ENCODE data around the gene CNTNAP2. TPM values are rescaled to one million over a fixed set of nuclear protein-coding genes. Genes with fewer than 3 reads are reported as not detected.

Gene CNTNAP2
- total and polyA plus RNA-seq, 2 of the 13 experiments (the other 11 are each of a cell fraction or from before 2014, with no cell fraction given) = 0.40 to 0.42 TPM

DNA sequence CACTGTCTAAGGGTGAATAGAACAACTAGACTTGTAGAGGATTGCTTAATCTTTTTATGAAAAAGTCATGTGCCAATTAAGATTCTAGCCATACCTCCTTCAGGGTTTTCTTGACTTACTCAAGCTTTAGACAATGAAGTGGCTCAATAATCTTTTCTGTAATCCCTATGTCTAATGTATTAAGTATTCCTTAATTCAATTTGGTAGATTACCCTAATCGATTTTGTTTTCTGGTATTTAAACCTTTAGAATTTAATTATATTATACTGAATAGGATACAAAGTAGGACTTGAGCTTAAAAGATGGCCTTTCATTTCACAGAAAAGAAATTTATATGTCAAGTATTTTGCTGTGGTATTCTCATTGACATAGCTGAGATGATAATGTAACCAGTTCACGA is 1876.1 kb downstream of the CNTNAP2 start (continued):
- TF ChIP-seq, protein P1, sequence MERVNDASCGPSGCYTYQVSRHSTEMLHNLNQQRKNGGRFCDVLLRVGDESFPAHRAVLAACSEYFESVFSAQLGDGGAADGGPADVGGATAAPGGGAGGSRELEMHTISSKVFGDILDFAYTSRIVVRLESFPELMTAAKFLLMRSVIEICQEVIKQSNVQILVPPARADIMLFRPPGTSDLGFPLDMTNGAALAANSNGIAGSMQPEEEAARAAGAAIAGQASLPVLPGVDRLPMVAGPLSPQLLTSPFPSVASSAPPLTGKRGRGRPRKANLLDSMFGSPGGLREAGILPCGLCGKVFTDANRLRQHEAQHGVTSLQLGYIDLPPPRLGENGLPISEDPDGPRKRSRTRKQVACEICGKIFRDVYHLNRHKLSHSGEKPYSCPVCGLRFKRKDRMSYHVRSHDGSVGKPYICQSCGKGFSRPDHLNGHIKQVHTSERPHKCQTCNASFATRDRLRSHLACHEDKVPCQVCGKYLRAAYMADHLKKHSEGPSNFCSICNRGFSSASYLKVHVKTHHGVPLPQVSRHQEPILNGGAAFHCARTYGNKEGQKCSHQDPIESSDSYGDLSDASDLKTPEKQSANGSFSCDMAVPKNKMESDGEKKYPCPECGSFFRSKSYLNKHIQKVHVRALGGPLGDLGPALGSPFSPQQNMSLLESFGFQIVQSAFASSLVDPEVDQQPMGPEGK (CRISPR knock-in tag; IDR thresholded peaks at IDR 0.05) = no peak
- no peak for TF ChIP-seq ARHGAP35 (CRISPR knock-in tag; IDR thresholded peaks at IDR 0.05; ENCODE audit: borderline replicate concordance)
- TF ChIP-seq PHF8 (CRISPR knock-in tag; IDR thresholded peaks at IDR 0.05) = no peak
- no peak for TF ChIP-seq ZNF562 (CRISPR knock-in tag; IDR thresholded peaks at IDR 0.05; ENCODE audit: borderline replicate concordance)
- no peak for TF ChIP-seq MXD4 (CRISPR knock-in tag; IDR thresholded peaks at IDR 0.05)

DNA sequence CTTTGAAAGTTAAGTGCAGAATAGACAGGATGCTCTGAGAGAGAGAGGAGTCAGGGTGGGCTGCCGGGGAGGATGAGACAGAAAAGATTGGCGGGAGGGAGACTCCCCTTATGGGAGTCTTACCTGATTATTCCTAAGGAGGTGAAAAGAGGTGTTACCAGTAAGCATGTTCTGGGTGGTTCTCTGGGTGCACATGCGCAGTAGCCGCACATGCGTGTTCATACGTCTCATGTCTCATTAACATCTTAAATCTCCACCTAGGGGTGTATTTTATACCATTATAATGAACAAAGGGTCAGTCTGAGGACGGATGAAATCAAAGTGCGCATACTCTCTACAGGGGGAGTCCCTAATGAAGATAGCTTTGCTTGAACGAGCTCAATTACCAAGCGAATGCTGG is 1881.0 kb downstream of the CNTNAP2 start:
- WGBS (ENCODE audit: low lambda C conversion rate) = 58% methylated on average over 9 of the region's 10 CpGs
- DNase-seq (ENCODE audit: low spot score) (no peak), FAIRE-seq (no peak), ATAC-seq (no peak)
- H3K36me3 ChIP-seq (replicated peaks in 1 of 2; ENCODE audit: control insufficient read depth in 1 of 2, insufficient read depth in 2 of 2, low read length in 2 of 2) = no peaks in the 10 kb centered on the region
- no peaks in the 10 kb centered on the region for H3K9me3 ChIP-seq (ENCODE audit: low read length)
- ChIA-PET POLR2A (no interaction called here), CTCF (ENCODE audit: low intra/inter-chr PET ratio, low total read pairs) (no interaction called here)
- BruUV-seq (replicated peaks) = no TSS peak
- TF ChIP-seq, protein P2, sequence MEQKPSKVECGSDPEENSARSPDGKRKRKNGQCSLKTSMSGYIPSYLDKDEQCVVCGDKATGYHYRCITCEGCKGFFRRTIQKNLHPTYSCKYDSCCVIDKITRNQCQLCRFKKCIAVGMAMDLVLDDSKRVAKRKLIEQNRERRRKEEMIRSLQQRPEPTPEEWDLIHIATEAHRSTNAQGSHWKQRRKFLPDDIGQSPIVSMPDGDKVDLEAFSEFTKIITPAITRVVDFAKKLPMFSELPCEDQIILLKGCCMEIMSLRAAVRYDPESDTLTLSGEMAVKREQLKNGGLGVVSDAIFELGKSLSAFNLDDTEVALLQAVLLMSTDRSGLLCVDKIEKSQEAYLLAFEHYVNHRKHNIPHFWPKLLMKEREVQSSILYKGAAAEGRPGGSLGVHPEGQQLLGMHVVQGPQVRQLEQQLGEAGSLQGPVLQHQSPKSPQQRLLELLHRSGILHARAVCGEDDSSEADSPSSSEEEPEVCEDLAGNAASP (CRISPR knock-in tag; IDR thresholded peaks at IDR 0.05; ENCODE audit: borderline replicate concordance) = no peak
- TF ChIP-seq MTA1 (CRISPR knock-in tag; IDR thresholded peaks at IDR 0.05; ENCODE audit: borderline replicate concordance) (no peak), ZFP36L1 (CRISPR knock-in tag; IDR thresholded peaks at IDR 0.05) (no peak), ZNF232 (CRISPR knock-in tag; IDR thresholded peaks at IDR 0.05; ENCODE audit: borderline replicate concordance) (no peak), ZNF484 (CRISPR knock-in tag; IDR thresholded peaks at IDR 0.05; ENCODE audit: borderline replicate concordance, low read depth) (no peak), STAT5B (CRISPR knock-in tag; IDR thresholded peaks at IDR 0.05) (no peak), HMG20B (CRISPR knock-in tag; conservative IDR thresholded peaks at IDR 0.05) (no peak)
- H3K4me1 ChIP-seq (ENCODE audit: insufficient read depth, low read length) = no peaks in the 10 kb centered on the region
- H3K9ac ChIP-seq (ENCODE audit: insufficient read depth, low read depth, low read length) = no peak overlapping the region
- no peaks in the 10 kb centered on the region for H3K79me2 ChIP-seq (ENCODE audit: insufficient read depth, low read length)
- no peak overlapping the region for H3K4me2 ChIP-seq (ENCODE audit: low read depth, low read length)
- H3K4me3 ChIP-seq (replicated peaks in 1 of 3; ENCODE audit: insufficient read depth in 1 of 3, low read depth in 2 of 3, low read length in 3 of 3) = no peak overlapping the region
- H3K27ac ChIP-seq (ENCODE audit: extremely low read length, insufficient read depth, low read length) = no peak overlapping the region
- in situ Hi-C loops (cut with HindIII; ENCODE audit: extremely low pct_ligation_motif_present, low pct_unique_long_range_greater_than_20kb) = no loop called here
- intact Hi-C loops (cut with micrococcal nuclease; ENCODE audit: unreplicated experiment) = no loop called here
- no peaks in the 10 kb centered on the region for H3K27me3 ChIP-seq (ENCODE audit: control insufficient read depth in 1 of 2, insufficient read depth in 2 of 2, low read length in 2 of 2)
- no peaks in the 10 kb centered on the region for H4K20me1 ChIP-seq (ENCODE audit: insufficient read depth, low read length)
- H2AFZ ChIP-seq (ENCODE audit: low read length) = no peak overlapping the region
